Adrenal gland (tissue), 5 donors: ENCODE data around the gene ZNF467.

Source experiments
- POLR2A ChIP-seq, 2 donors: fragments of 450-650 bp; IDR thresholded peaks; one replicate each; pipeline ENCODE4 v1.6.1; 2017; ENCODE audit warnings: antibody characterized with exemption in 2 of 2, mild to moderate bottlenecking in 2 of 2, moderate library complexity in 1 of 2
- TF ChIP-seq, protein P1 (sequence below), 6 experiments: fragments of 450-650 bp in 4 of 6; fragments of 200-600 bp in 2 of 6; sonication (generic) in 1 of 6; IDR thresholded peaks; 1 replicate in 5 of 6; 2 replicates in 1 of 6; pipeline versions ENCODE4 v1.5.1 to v1.8.0; 2016 to 2021; ENCODE audit warnings: antibody characterized with exemption in 6 of 6, mild to moderate bottlenecking in 2 of 6, moderate library complexity in 1 of 6
- donor health status: DM: no; HTN: no; CAD: no.

DNA sequence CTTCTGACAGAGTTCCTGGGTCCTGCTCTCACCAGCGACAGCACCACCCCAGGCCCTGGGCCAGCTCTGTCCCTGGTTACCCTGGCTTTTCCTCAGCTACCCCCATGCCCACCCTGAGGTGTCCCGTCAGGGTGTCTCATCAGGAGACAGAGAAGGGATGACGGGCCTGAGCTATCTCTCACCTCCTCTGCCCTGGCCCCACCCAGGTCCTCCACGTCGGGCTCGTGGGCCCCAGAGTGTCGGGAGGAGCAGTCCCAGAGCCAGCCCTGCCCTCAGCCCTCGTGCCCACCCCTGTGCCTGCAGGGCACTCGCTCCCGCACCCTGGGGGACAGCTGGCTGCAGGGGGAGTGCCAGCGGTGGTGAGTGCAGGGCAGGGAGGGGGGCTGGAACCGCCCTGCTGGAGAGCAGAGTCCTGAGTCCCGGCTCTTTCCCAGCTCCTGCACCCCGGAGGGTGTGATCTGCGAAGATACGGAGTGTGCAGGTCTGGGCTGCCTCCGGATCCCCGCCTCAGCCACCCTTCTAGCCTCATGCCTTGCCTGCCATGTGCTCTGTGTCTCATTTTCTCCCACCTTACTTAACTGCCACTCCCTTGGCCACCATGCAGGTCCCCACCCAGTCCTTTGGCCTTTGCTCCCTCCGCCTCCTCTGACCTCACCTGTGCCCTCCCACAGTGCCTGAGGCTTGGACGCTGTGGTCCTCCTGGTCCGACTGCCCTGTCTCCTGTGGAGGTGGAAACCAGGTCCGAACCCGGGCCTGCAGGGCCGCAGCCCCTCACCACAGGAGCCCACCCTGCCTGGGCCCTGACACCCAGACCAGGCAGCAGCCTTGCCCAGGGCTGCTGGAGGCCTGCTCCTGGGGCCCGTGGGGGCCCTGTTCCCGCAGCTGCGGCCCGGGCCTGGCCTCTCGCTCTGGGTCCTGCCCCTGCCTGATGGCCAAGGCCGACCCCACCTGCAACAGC, 48.1 kb upstream of the ZNF467 start:
- TF ChIP-seq POLR2A (IDR thresholded peaks at IDR 0.05), result no peak
- TF ChIP-seq, protein P1, sequence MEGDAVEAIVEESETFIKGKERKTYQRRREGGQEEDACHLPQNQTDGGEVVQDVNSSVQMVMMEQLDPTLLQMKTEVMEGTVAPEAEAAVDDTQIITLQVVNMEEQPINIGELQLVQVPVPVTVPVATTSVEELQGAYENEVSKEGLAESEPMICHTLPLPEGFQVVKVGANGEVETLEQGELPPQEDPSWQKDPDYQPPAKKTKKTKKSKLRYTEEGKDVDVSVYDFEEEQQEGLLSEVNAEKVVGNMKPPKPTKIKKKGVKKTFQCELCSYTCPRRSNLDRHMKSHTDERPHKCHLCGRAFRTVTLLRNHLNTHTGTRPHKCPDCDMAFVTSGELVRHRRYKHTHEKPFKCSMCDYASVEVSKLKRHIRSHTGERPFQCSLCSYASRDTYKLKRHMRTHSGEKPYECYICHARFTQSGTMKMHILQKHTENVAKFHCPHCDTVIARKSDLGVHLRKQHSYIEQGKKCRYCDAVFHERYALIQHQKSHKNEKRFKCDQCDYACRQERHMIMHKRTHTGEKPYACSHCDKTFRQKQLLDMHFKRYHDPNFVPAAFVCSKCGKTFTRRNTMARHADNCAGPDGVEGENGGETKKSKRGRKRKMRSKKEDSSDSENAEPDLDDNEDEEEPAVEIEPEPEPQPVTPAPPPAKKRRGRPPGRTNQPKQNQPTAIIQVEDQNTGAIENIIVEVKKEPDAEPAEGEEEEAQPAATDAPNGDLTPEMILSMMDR (IDR thresholded peaks at IDR 0.05), result no peak
